Hepatocyte (in vitro differentiated cells): Measurements from ENCODE around the gene PDSS2.

ENCODE experiments used
- CTCF ChIP-seq: fragments of 200-600 bp; sonication (generic); IDR thresholded peaks from 2 replicates; pipeline ENCODE4 v1.5.1; 2016; ENCODE audit warnings: antibody characterized with exemption, mild to moderate bottlenecking; ENCODE audit not compliant: poor library complexity
- EZH2 ChIP-seq: fragments of 200-600 bp; sonication (generic); IDR thresholded peaks from 2 replicates; pipeline ENCODE4 v1.6.1; 2016; ENCODE audit warnings: antibody characterized with exemption, mild to moderate bottlenecking, borderline replicate concordance

GRCh38 chr6:107202876-107203468 is 256.4 kb downstream of the PDSS2 start:
- TF ChIP-seq CTCF, result no peak
- TF ChIP-seq EZH2, result no peak
